ENCODE results near the gene SNX21.
A peak's percentile ranks its signal among the peaks of the same experiment; 100 is the strongest.
"Not testable (repeated sequence)": the region's sequence is repeated elsewhere in the genome, so short reads cannot be mapped to it uniquely, and the experiment has no call there.

Gene SNX21

GRCh38 chr20:45823949-45824835 lies 9.4 kb upstream of the SNX21 start:
- DNase-seq = peak; percentile 53

GRCh38 chr20:45826381-45827019 lies 7.1 kb upstream of the SNX21 start:
- no peak for DNase-seq

GRCh38 chr20:45827030-45827652 lies 6.5 kb upstream of the SNX21 start, which contains the start of gene TNNC2:
Gene TNNC2, minus strand, starts transcription at chr20:45827312. Its CDS starts 64 bp downstream, at chr20:45827248.
- DNase-seq = no peak

- no peak for DNase-seq
These were observed 5.9 kb upstream of the SNX21 start for GRCh38 chr20:45827712-45828111.

DNA sequence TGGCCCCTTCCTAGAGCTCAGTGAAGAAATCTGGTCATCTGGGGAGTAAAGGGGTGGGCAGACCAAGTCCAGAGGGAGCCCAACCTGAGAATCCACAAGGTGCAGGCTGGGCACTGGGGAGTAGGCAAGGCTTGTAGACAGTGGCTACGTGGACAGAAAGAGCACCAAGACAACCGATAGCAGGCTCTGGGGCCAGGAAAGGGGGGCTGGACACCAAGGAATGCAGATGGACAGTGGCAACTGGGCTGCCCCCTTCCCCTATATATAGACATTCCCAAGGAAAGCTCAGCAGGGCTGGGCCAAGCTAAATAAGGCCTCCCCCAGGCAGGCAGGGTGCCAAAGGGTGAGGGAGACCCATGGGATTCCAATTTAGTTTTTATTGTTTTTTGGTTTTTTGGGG lies 5.0 kb upstream of the SNX21 start:
- DNase-seq = no peak

GRCh38 chr20:45829673-45830106 lies 3.9 kb upstream of the SNX21 start:
- DNase-seq = not testable (repeated sequence)

GRCh38 chr20:45832619-45833018 lies 980 bp upstream of the SNX21 start:
- DNase-seq = no peak

GRCh38 chr20:45833883-45834796 lies 541 bp downstream of the SNX21 start:
- peak; percentile 92 for DNase-seq

- no peak for DNase-seq
These were observed 1.2 kb downstream of the SNX21 start for GRCh38 chr20:45834797-45835161.

DNA sequence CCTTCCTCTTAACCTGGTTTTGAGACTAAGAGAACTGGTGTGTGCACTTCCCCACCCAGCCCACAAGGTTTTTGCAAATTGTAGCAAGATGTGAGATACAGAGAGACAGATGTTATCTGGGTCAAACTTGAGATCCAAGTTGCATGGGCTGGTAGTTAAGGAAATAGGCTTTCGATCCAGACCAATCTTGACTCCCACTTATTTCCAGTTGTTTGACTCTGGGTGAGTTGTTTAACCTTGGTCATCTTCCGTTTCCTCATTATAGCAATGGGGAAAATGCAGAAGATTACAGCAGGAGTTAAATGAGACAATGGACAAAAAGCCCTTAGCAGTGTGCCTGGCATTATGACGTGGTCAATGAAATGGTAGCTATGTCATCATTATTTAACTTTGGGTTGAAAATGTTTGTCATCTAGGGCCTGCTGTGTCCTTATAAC lies 1.7 kb downstream of the SNX21 start:
- no peak for DNase-seq

GRCh38 chr20:45835825-45836224 lies 2.2 kb downstream of the SNX21 start:
- no peak for DNase-seq

GRCh38 chr20:45836841-45837240 lies 3.2 kb downstream of the SNX21 start:
- DNase-seq = no peak

DNA sequence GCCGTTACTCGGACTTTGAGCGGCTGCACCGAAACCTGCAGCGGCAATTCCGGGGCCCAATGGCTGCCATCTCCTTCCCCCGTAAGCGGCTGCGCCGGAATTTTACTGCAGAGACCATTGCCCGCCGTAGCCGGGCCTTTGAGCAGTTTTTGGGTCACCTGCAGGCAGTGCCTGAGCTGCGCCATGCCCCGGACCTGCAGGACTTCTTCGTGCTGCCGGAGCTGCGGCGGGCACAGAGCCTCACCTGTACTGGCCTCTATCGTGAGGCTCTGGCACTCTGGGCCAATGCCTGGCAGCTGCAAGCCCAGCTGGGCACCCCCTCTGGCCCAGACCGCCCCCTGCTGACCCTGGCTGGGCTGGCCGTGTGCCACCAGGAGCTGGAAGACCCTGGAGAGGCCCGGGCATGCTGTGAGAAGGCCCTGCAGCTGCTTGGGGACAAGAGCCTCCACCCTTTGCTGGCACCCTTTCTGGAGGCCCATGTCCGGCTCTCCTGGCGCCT lies 7.2 kb downstream of the SNX21 start:
- DNase-seq = no peak

DNA sequence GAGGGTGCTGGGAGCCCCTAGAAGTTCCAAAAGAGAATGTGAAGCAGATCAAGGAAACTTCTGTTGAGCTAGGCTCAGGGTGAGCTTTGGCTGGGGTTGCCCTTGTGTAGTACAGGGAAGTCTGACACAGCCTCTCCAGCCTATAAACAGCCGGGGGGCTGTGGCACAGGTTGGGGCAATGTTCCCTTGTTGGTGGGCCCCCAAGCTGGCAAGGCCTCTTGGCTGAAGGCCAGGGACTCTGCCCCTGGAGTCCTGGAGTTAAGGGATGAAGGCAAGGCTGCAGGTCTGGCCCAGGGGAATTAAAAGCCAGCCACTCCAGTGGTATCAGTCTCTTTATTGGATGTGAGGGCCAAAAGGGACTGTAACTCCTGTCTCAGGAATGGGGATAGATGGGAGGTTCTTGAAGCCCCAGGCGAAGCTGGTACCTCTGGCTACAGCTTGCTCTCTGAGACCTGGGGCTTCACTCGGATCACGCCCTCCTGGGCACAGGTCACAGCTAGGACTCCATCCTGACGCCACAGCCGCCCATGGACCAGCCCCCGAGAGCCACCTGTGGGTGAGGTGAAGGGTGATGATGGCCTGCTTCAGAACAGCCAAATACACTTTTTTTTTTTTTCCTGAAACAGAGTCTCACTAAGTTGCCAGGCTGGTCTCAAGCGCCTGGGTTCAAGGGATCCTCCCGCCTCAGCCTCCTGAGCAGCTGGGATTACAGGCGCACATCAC lies 8.0 kb downstream of the SNX21 start:
- no peak for DNase-seq

DNA sequence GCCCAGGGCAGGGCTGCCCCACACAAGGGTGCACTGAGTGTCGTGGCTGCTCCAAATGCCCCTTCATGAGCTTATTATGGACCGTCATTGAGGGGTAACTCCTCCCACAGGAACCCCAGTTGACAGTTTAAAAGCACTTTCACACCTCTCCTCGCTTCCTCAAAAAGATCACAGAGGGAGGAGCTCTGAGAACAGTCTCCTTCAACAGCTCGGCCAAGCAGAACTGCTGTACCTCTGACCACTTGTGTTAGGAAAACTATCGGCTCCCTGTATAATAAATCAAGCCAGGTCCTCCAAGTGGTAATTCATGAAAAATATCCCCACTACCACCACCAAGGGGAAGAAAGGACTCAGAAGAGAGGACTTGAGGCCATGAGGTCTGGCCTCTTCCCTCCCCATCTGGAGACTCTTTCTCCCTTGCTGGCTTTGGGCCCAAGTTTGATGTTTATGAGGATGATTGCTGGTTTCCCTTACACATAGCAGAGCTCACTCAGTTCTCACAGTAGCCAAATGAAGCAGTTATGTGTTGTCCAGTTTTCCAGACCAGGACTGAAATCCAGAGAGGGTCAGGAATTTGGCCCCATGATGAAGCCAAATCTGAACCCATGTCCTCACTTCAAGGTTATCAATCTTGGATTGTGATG lies 8.7 kb downstream of the SNX21 start:
- DNase-seq = no peak

DNA sequence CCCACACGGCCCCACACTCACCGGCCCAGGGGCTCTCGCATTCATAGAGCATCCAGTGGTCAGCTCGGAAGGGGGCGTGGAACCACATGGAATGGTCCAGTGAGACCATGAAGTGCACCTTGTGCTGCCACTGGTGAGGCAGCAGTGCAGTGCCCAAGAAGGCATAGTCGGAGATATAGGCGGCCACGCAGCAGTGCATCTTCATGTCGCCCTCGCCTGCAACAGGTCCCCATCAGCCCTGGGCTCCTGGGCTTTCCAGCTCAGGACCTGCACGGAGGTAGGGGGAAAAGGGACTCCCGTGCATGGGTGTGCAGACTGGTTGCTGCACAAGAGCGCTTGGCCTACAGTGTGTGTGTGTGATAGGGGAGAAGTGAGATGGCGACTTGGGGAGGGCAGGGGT lies 9.9 kb downstream of the SNX21 start:
- DNase-seq = no peak

GRCh38 chr20:45845452-45845851 lies 11.9 kb downstream of the SNX21 start:
- no peak for DNase-seq

DNA sequence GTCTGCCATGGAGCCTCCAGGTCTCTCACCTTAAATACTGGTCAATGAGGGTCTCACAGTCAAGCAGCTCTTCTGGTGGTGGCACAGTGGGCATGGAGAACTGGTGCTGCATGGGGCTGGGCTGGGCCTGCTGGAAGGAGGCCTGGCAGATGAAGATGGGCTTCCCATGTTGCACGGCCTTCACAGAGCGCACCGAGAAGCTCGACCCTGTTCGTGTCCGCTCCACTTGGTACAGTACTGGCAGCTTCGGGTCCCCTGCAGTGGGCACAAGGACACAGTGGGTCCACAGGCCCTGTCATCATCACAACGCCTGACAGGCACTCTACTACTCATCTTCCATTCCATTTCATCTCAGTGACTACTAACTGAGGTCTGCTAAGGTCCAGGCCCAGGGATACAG lies 14.8 kb downstream of the SNX21 start:
- no peak for DNase-seq

GRCh38 chr20:45848969-45849582 lies 15.5 kb downstream of the SNX21 start:
- DNase-seq = no peak

GRCh38 chr20:45850238-45850637 lies 16.6 kb downstream of the SNX21 start:
- DNase-seq = no peak

DNA sequence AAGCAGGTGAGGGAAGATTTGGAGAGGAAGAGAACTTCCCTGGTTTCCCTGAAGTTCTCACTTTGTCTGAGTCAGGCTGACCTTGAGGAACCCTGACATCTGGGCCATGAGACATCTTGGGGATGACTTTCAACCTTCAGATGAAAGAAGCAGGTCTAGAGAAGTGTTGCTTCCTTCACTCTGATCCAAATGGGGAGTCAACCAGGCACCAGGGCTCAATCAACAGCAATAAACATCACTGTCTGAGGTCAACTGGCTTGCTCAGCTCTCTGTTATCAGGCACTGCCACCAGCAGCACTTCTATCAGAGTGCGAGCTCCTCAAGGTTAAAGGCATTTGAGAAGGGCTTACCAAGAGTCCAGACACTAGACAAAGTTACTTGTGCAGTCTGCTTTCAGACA lies 17.3 kb downstream of the SNX21 start:
- DNase-seq = no peak
